Adrenal gland (tissue), 12 donors: Measurements from ENCODE around the gene KCNQ4. TPM values are rescaled to one million over a fixed set of nuclear protein-coding genes. Genes with fewer than 3 reads are reported as not detected.

Source experiments
- DNase-seq, 7 donors: peaks; one replicate each; pipeline ENCODE4 v3.0.0-alpha.2; 2019 to 2020
- H3K27ac ChIP-seq, 5 donors: fragments of 200-600 bp; sonication (generic) in 4 of 5; 1 replicate in 3 of 5; 2 replicates in 2 of 5; pipeline versions ENCODE4 v1.5.1 to v1.8.0; 2016 to 2020; ENCODE audit warnings: mild to moderate bottlenecking in 1 of 5
- H3K27me3 ChIP-seq: fragments of 200-600 bp; 2 replicates; pipeline ENCODE4 v1.8.0; 2021
- H3K36me3 ChIP-seq, 2 donors: fragments of 200-600 bp; replicated peaks in 1 of 2; 1 replicate in 1 of 2; 2 replicates in 1 of 2; pipeline versions ENCODE4 v1.5.1 to v1.8.0; 2018 to 2022
- H3K4me1 ChIP-seq, 2 donors: fragments of 200-600 bp; replicated peaks in 1 of 2; 1 replicate in 1 of 2; 2 replicates in 1 of 2; pipeline versions ENCODE4 v1.5.1 to v1.8.0; 2018 to 2021
- H3K4me3 ChIP-seq, 4 donors: fragments of 200-600 bp; sonication (generic) in 3 of 4; one replicate each; pipeline ENCODE4 v1.5.1; 2016 to 2018
- H3K9me3 ChIP-seq, 3 donors: fragments of 200-600 bp; sonication (generic) in 1 of 3; replicated peaks in 1 of 3; 1 replicate in 2 of 3; 2 replicates in 1 of 3; pipeline versions ENCODE4 v1.5.1 to v1.8.0; 2016 to 2021
- CTCF ChIP-seq, 6 experiments: fragments of 450-650 bp in 4 of 6; fragments of 200-600 bp in 2 of 6; sonication (generic) in 1 of 6; IDR thresholded peaks; 1 replicate in 5 of 6; 2 replicates in 1 of 6; pipeline versions ENCODE4 v1.5.1 to v1.8.0; 2016 to 2021; ENCODE audit warnings: antibody characterized with exemption in 6 of 6, mild to moderate bottlenecking in 2 of 6, moderate library complexity in 1 of 6
- POLR2A ChIP-seq, 2 donors: fragments of 450-650 bp; IDR thresholded peaks; one replicate each; pipeline ENCODE4 v1.6.1; 2017; ENCODE audit warnings: antibody characterized with exemption in 2 of 2, mild to moderate bottlenecking in 2 of 2, moderate library complexity in 1 of 2
- WGBS, 4 donors: extraction: QIAGEN DNeasy Blood & Tissue Kit in 2 of 4; methylation state at CpG; one replicate each; pipeline versions ENCODE4 v1.1.5 to v1.1.7; 2013 to 2017; 5-methylcytosine and 5-hydroxymethylcytosine counted together
- intact Hi-C, 2 donors: fragments of 100-400 bp; cut with DNase I; formaldehyde crosslinking; loops; one replicate each; pipeline versions ENCODE4 v1.14.1 to v1.15.0; 2022 to 2023
- polyA plus RNA-seq, 3 donors: library from polyadenylated mRNA; stranded (reverse); fragments of 200-250 nt in 2 of 3; fragments of 350-450 nt in 1 of 3; fragmentation: Illumina TruSeq in 1 of 3; extraction: RNeasy Lipid Tissue Mini Kit (QIAGEN cat#74804) in 1 of 3; gene quantifications; one replicate each; pipeline ENCODE4 v1.2.3, GENCODE V29; 2013 to 2014
- total RNA-seq, 9 donors: library from RNA; depleted of rRNA in 4 of 9; stranded (reverse); fragments of >200 nt in 4 of 9; fragments of 120-200 nt in 1 of 9; fragmentation: NEBNext Ultra II Directional in 1 of 9; extraction: Animal tissue kit (Norgen Biotek cat#: 25700) in 1 of 9; gene quantifications; one replicate each; pipeline versions ENCODE4 v1.1.0 to v1.2.4, GENCODE V29; 2013 to 2023
- donor health status: healthy with polysubstance abuse.
- donor health status: Bipolar disorder and iron deficiency.
- donor health status: DM: yes; HTN: yes; CAD: no.
- donor health status: DM: no; HTN: no; CAD: no.
- donor health status: DM: no; HTN: no; CAD: no.
- donor health status: DM: yes; HTN: yes; CAD: no.

The KCNQ4 gene
- total and polyA plus RNA-seq, 12 donors: 0.06 to 1.0 (median 0.29) TPM; not detected in 2

GRCh38 chr1:40837601-40838000, 54.0 kb downstream of the KCNQ4 start:
- Histone ChIP-seq H3K36me3 (no peaks in the 10 kb centered on the region), H3K9me3 (no peaks in the 10 kb centered on the region), H3K27me3 (no peaks in the 10 kb centered on the region), H3K4me3 (no peak overlapping the region), H3K4me1 (no peaks in the 10 kb centered on the region), H3K27ac (no peak overlapping the region)
- DNase-seq: no peak
- 60 to 80% (median 62%) methylated on average over 19 to 24 of the region's 24 CpGs for WGBS, 4 donors
- no peak for TF ChIP-seq POLR2A (IDR thresholded peaks at IDR 0.05)
- TF ChIP-seq CTCF (IDR thresholded peaks at IDR 0.05): no peak
- intact Hi-C loops: no loop called here

DNA sequence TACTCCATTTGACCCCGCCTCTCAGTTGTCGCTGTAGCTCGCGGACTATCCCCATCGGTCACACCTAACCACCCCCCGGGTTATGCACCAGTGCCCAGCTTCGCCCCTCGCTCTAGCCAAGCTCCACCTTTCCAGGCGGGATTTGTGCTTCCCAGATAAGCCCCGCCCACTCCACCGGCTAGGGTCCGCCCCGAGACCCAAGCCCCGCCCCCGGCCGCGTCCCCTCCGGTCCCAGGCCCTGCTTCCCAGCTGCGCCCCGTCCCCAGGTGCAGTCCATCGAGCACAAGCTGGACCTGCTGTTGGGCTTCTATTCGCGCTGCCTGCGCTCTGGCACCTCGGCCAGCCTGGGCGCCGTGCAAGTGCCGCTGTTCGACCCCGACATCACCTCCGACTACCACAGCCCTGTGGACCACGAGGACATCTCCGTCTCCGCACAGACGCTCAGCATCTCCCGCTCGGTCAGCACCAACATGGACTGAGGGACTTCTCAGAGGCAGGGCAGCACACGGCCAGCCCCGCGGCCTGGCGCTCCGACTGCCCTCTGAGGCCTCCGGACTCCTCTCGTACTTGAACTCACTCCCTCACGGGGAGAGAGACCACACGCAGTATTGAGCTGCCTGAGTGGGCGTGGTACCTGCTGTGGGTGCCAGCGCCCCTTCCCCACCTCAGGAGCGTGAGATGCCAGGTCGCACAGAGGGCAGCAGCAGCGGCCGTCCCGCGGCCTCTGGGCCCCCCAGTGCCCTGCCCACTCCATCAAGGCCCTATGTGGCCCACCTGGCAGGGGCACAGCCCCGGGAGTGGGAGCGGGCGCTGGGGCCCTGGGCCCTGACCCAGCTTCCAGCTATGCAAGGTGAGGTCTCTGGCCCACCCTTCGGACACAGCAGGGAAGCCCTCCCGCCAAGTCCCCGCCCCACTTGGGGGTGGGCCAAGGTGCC, 54.7 kb downstream of the KCNQ4 start:
- TF ChIP-seq CTCF (IDR thresholded peaks at IDR 0.05): no peak
- no peak for TF ChIP-seq POLR2A (IDR thresholded peaks at IDR 0.05)
- 64 to 86% (median 70%) methylated on average over 28 to 60 of the region's 60 CpGs for WGBS, 4 donors
- intact Hi-C loops: no loop called here

GRCh38 chr1:40838980-40839942, 55.7 kb downstream of the KCNQ4 start:
- no peaks in the 10 kb centered on the region for H3K4me1 ChIP-seq
- DNase-seq: no peak
- H3K4me3 ChIP-seq: no peak overlapping the region
- no peaks in the 10 kb centered on the region for H3K27me3 ChIP-seq
- TF ChIP-seq POLR2A (IDR thresholded peaks at IDR 0.05): no peak
- TF ChIP-seq CTCF (IDR thresholded peaks at IDR 0.05): no peak
- H3K36me3 ChIP-seq: no peaks in the 10 kb centered on the region
- WGBS, 4 donors: 89 to 93% (median 92%) methylated on average over 15 of the region's 15 CpGs
- intact Hi-C loops: no loop called here
- H3K27ac ChIP-seq: no peak overlapping the region
- no peaks in the 10 kb centered on the region for H3K9me3 ChIP-seq

More for the DNA sequence above, 54.7 kb downstream of the KCNQ4 start:
- Histone ChIP-seq H3K4me1 (no peaks in the 10 kb centered on the region), H3K27me3 (no peaks in the 10 kb centered on the region), H3K27ac (no peak overlapping the region), H3K9me3 (no peaks in the 10 kb centered on the region), H3K4me3 (no peak overlapping the region), H3K36me3 (no peaks in the 10 kb centered on the region)
- DNase-seq: no peak

GRCh38 chr1:40839943-40840335, 56.4 kb downstream of the KCNQ4 start:
- WGBS, 4 donors: 95 to 100% (median 97%) methylated on average over 3 to 5 of the region's 5 CpGs
- no peaks in the 10 kb centered on the region for H3K36me3 ChIP-seq

More at GRCh38 chr1:40839943-40840335, 56.4 kb downstream of the KCNQ4 start:
- DNase-seq: no peak
- no peaks in the 10 kb centered on the region for H3K27me3 ChIP-seq
- intact Hi-C loops: loop anchor here in 1 of 2 donors (10.0 kb wide), 1 partner anchor 215 kb away; no protein-coding TSS in a partner anchor
- H3K9me3 ChIP-seq: no peaks in the 10 kb centered on the region
- no peaks in the 10 kb centered on the region for H3K4me1 ChIP-seq
- H3K27ac ChIP-seq: no peak overlapping the region
- TF ChIP-seq CTCF (IDR thresholded peaks at IDR 0.05) (no peak), POLR2A (IDR thresholded peaks at IDR 0.05) (no peak)
- no peak overlapping the region for H3K4me3 ChIP-seq
